Fibroblast of the aortic adventitia (primary cell): ENCODE data around the gene RBM10. TPM values are rescaled to one million over a fixed set of nuclear protein-coding genes. Genes with fewer than 3 reads are reported as not detected.

ENCODE experiments used
- DNase-seq: peaks from one replicate; pipeline ENCODE4 v3.0.0-alpha.2; 2010; ENCODE audit warnings: low read depth
- H3K4me3 ChIP-seq: 2 replicates; pipeline ENCODE4 v1.5.1; 2011; ENCODE audit warnings: low read depth, mild to moderate bottlenecking, control low read depth, low read length, moderate library complexity
- total RNA-seq: library from RNA; depleted of rRNA; stranded (reverse); fragments of >200 nt; gene quantifications from 2 replicates; pipeline ENCODE4 v1.2.3, GENCODE V29; 2012; ENCODE audit warnings: low replicate concordance
- TF ChIP-seq, protein P1 (sequence below): IDR thresholded peaks from 2 replicates; pipeline ENCODE4 v1.5.1; 2011; ENCODE audit warnings: mild to moderate bottlenecking, low read length, control low read depth, inconsistent platforms; ENCODE audit not compliant: insufficient read depth

Gene RBM10
- total RNA-seq, 1 donor, result 37.9 TPM

DNA sequence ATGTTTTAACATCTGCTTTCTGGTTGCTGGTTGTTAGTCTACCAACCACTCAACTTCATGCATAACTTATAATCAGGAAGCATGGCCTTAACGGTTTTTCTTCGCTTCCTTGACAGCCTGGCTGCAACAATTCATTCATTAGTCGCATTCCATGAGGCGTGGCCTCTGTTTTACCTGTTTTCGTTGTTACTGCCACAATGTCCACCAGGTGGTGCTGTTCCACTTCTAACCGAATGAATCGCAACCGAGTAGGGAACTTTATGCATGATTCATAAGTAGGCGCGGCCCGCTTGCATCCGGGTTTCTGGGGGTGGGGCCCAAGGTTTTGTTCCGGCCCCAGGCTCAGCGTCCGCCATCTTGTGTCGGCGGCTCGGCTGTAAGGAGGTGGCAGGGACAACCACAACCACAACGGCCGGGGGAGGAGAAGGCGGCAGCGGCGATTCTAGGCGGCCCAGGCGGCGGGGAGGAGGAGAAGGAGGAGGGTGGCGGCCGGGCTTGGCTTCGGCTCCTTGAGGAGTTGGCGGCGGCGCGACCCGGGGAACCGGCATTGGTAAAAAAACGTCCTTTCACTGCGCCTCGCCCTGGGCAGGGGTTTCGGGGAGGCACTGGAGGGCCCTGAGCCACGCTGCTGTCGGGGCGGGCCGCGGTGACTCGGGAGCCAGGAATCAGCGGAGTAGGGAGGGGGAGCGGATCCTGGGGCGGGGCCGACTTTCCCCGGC is 48.6 kb downstream of the RBM10 start, which contains the start of gene UBA1:
Gene UBA1, plus strand, starts transcription at position 355 of the 719 bp plus-strand sequence. CDS start 4,974 bp downstream, outside the sequence.
- peak; percentile 97 for DNase-seq
- peak within 1 kb of the TSS; percentile 85 for H3K4me3 ChIP-seq
- TF ChIP-seq, protein P1, sequence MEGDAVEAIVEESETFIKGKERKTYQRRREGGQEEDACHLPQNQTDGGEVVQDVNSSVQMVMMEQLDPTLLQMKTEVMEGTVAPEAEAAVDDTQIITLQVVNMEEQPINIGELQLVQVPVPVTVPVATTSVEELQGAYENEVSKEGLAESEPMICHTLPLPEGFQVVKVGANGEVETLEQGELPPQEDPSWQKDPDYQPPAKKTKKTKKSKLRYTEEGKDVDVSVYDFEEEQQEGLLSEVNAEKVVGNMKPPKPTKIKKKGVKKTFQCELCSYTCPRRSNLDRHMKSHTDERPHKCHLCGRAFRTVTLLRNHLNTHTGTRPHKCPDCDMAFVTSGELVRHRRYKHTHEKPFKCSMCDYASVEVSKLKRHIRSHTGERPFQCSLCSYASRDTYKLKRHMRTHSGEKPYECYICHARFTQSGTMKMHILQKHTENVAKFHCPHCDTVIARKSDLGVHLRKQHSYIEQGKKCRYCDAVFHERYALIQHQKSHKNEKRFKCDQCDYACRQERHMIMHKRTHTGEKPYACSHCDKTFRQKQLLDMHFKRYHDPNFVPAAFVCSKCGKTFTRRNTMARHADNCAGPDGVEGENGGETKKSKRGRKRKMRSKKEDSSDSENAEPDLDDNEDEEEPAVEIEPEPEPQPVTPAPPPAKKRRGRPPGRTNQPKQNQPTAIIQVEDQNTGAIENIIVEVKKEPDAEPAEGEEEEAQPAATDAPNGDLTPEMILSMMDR, result peak; percentile 76

DNA sequence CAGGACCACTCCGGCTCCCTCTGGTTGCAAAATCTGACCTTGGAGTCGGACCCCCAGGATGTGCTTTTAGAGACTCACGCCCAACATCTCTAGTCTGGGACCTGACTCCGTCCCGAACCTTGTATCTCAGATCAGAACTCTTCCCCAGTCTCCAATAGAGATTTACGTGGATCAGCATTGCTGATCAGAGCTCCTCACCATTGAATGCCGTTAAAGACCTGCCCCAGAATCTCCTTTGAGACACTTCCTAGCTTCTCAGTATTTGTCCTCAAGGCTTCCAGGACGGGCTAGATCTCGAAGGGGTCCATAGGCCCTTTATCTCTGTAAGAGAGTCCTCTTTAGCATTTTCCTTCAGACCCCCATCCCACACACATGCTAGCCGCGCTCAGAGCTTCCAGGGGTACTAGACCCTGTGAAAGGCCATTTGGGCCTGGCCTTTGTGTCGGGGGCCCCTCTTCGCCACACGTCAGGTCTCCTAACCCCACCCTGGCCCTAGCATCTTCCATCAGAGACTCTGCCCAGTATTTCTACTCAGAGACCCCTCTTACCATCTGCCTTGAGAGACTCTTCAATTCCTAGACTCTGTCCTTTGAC is 49.3 kb downstream of the RBM10 start:
- H3K4me3 ChIP-seq, result peak overlapping the region; percentile 85
- peak; percentile 29 for DNase-seq
- TF ChIP-seq, protein P1, result no peak

DNA sequence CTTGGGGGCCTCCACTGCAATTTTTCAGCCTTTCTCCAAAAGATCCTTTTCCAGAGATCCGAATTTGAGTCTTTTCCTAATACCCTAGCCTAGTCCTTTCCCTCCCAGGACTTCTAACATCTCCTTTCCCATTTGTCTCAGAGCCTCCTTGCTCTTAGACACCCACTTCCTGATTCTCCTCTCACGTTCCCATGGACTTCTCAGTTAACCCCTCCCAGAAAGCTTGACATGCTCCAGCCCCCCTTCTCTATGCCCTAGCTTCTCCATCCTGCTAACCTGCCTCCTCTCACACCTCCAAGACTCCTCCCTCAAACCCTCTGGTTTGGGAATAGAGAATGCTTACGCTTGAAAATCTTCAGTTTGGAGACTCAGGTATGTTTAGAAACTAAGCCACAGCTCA is 51.1 kb downstream of the RBM10 start:
- DNase-seq, result no peak
- TF ChIP-seq, protein P1, result no peak
- peak overlapping the region; percentile 27 for H3K4me3 ChIP-seq

DNA sequence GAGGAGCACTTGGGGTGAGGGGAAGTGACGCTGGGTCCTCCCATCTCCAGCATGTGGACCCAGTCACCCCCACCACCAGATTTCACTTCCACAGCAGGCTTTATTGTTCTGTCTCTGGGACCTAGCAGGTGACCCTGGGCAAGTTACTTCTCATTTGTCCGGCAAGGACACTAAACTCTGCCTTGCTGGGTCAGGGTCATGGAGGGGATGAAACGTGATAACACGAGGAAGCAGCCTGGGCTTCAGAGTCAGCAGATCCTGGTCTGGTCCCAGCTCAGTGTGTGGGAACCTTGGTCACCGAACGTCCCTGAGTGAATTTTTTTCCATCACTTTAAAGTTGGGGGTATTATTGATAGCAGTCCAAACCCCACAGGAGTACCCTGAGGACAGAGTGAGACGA is 52.5 kb downstream of the RBM10 start:
- no peak for DNase-seq
- TF ChIP-seq, protein P1, result no peak
- peak overlapping the region; percentile 28 for H3K4me3 ChIP-seq

DNA sequence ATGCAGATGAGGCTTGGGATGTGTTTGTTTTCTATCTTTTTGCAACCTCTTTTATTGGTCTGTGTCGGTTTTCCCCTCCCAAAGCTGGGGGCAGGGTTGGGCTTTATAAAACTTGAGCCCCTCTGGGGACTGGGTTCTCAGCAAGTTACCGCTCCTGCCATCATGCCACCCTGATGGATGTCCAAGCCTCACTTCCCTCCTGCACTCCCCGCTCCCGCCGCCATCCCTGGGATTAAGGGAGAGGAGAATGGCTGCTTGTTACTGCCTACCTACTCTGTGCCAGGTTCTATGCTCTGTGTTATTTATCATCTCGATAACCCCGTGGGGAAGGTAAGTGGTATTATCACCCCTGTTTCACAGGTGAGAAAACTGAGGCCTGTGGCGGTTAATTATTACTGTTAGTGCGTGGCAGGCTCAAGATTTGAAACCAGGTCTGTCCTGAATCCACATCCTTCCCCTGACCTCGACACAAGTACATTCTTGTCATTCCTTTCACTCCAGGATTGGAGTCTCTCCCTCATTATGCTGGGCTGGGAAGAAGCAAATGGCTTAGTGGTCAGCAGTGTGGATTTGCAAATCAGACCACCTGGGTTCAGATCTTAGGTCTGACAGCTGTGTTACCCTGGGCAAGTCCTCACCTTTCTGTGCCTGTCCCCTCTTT is 53.1 kb downstream of the RBM10 start:
- TF ChIP-seq, protein P1, result no peak
- peak; percentile 43 for DNase-seq
- H3K4me3 ChIP-seq, result peak overlapping the region; percentile 28

DNA sequence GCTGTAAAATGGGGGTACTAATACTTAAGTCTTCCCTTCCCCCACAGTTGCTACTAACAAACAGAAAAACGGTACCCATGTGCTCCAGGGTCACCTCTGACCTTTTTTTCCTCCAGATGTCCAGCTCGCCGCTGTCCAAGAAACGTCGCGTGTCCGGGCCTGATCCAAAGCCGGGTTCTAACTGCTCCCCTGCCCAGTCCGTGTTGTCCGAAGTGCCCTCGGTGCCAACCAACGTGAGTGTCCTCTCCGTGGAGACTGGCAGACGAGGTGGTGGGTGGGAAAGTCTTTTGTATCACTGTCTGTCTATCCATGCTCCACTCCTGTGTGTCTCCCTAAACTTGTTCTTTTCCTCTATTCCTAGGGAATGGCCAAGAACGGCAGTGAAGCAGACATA is 53.7 kb downstream of the RBM10 start:
- H3K4me3 ChIP-seq, result no peak overlapping the region
- TF ChIP-seq, protein P1, result no peak
- no peak for DNase-seq
